HL-60 (cell line): ENCODE results near the gene ZNF358.

ENCODE experiments used
- CTCF ChIP-seq: IDR thresholded peaks from one replicate; pipeline ENCODE4 v1.5.1; 2011; ENCODE audit warnings: low read length, control low read depth, inconsistent platforms; ENCODE audit not compliant: insufficient read depth
- GABPA ChIP-seq: IDR thresholded peaks from 2 replicates; pipeline ENCODE4 v1.6.1; 2012; ENCODE audit warnings: low read depth
- POLR2AphosphoS5 ChIP-seq: IDR thresholded peaks from 2 replicates; pipeline ENCODE4 v1.6.1; 2012; ENCODE audit warnings: low read depth
- REST ChIP-seq: IDR thresholded peaks from 2 replicates; pipeline ENCODE4 v1.6.1; 2012; ENCODE audit warnings: low read depth; ENCODE audit not compliant: insufficient replicate concordance
- SPI1 ChIP-seq: IDR thresholded peaks from 2 replicates; pipeline ENCODE4 v1.6.1; 2012; ENCODE audit warnings: low read depth, mild to moderate bottlenecking, borderline replicate concordance

GRCh38 chr19:7556696-7557315 lies 40.9 kb downstream of the ZNF358 start:
- TF ChIP-seq CTCF (no peak), REST (no peak), POLR2AphosphoS5 (no peak), SPI1 (no peak), GABPA (no peak)
